H1 (cell line): ENCODE results near the gene ELOVL1. TPM values are rescaled to one million over a fixed set of nuclear protein-coding genes. Genes with fewer than 3 reads are reported as not detected.

ENCODE experiments used
- BCL11A ChIP-seq, 2 experiments: IDR thresholded peaks; one replicate each; pipeline ENCODE4 v1.6.1; 2011; ENCODE audit warnings: low read depth in 2 of 2, low read length in 2 of 2, mild to moderate bottlenecking in 2 of 2
- BRCA1 ChIP-seq: IDR thresholded peaks from 2 replicates; pipeline ENCODE4 v1.6.1; 2012; ENCODE audit warnings: low read depth, low read length, improper control_type of control experiment
- CBX5 ChIP-seq: fragments of 300-800, 300-1000 bp; sonication (generic); IDR thresholded peaks from 2 replicates; pipeline ENCODE4 v1.7.1; 2016; ENCODE audit warnings: antibody characterized with exemption, low read length, low read depth
- CBX8 ChIP-seq: fragments of 300-800, 300-1000 bp; sonication (generic); IDR thresholded peaks from 2 replicates; pipeline ENCODE4 v1.7.1; 2016; ENCODE audit warnings: low read depth, low read length, borderline replicate concordance
- CEBPB ChIP-seq: IDR thresholded peaks from 2 replicates; pipeline ENCODE4 v1.6.1; 2012; ENCODE audit warnings: low read depth, low read length
- CTBP2 ChIP-seq: IDR thresholded peaks from 2 replicates; pipeline ENCODE4 v1.7.0; 2011; ENCODE audit warnings: borderline replicate concordance, mild to moderate bottlenecking, moderate library complexity, mixed read lengths, low read length; ENCODE audit not compliant: insufficient read depth, insufficient read length
- E2F6 ChIP-seq: IDR thresholded peaks from 2 replicates; pipeline ENCODE4 v1.6.1; 2012; ENCODE audit warnings: inconsistent platforms
- HDAC2 ChIP-seq, 2 experiments: fragments of 300-600 bp in 1 of 2; sonication (generic) in 1 of 2; IDR thresholded peaks; 2 replicates each; pipeline ENCODE4 v1.6.1; 2011 to 2012; ENCODE audit warnings: low read depth in 2 of 2, low read length in 2 of 2, mild to moderate bottlenecking in 2 of 2, moderate library complexity in 2 of 2, borderline replicate concordance in 1 of 2, inconsistent platforms in 1 of 2
- JUN ChIP-seq: IDR thresholded peaks from 2 replicates; pipeline ENCODE4 v1.6.1; 2011; ENCODE audit warnings: low read depth, mild to moderate bottlenecking, improper control_type of control experiment, low read length
- KDM1A ChIP-seq: fragments of 200-600, 300-600 bp; sonication (generic); IDR thresholded peaks from 2 replicates; pipeline ENCODE4 v1.7.1; 2016; ENCODE audit warnings: mild to moderate bottlenecking, low read length, borderline replicate concordance
- KDM4A ChIP-seq: IDR thresholded peaks from one replicate; pipeline ENCODE4 v1.7.1; 2012; ENCODE audit warnings: low read depth, mild to moderate bottlenecking, moderate library complexity, low read length, inconsistent platforms; ENCODE audit not compliant: severe bottlenecking
- KDM5A ChIP-seq: fragments of 200-600 bp; IDR thresholded peaks from 2 replicates; pipeline ENCODE4 v1.7.1; 2012; ENCODE audit warnings: mild to moderate bottlenecking, low read length, inconsistent platforms, mixed read lengths
- NANOG ChIP-seq: IDR thresholded peaks from 2 replicates; pipeline ENCODE4 v1.6.1; 2011; ENCODE audit warnings: low read length, low read depth, mild to moderate bottlenecking, inconsistent platforms; ENCODE audit not compliant: insufficient read depth, poor library complexity, severe bottlenecking
- POU5F1 ChIP-seq: IDR thresholded peaks from 2 replicates; pipeline ENCODE4 v1.6.1; 2011; ENCODE audit warnings: low read depth, mild to moderate bottlenecking, low read length, moderate library complexity
- RBBP5 ChIP-seq: IDR thresholded peaks from 2 replicates; pipeline ENCODE4 v1.7.1; 2012; ENCODE audit warnings: low read depth, mild to moderate bottlenecking, inconsistent platforms, low read length, moderate library complexity, borderline replicate concordance
- RNF2 ChIP-seq: fragments of 200-900, 300-1000 bp; sonication (generic); IDR thresholded peaks from 2 replicates; pipeline ENCODE4 v1.7.1; 2016; ENCODE audit warnings: borderline replicate concordance, low read depth, mild to moderate bottlenecking, antibody characterized with exemption, low read length; ENCODE audit not compliant: poor library complexity, severe bottlenecking; ENCODE audit errors: missing control alignments
- SAP30 ChIP-seq: fragments of 300-600 bp; sonication (generic); IDR thresholded peaks from 2 replicates; pipeline ENCODE4 v1.7.1; 2012; ENCODE audit warnings: low read length, moderate library complexity, mild to moderate bottlenecking, inconsistent platforms; ENCODE audit not compliant: insufficient read depth, insufficient replicate concordance
- SIRT6 ChIP-seq: IDR thresholded peaks from one replicate; pipeline ENCODE4 v1.7.1; 2012; ENCODE audit warnings: low read length, inconsistent platforms
- SUZ12 ChIP-seq: fragments of 200-600 bp; sonication (generic); IDR thresholded peaks from 2 replicates; pipeline ENCODE4 v1.6.1; 2012; ENCODE audit warnings: mild to moderate bottlenecking, inconsistent platforms, low read length, moderate library complexity, mixed read lengths
- TBP ChIP-seq: IDR thresholded peaks from 2 replicates; pipeline ENCODE4 v1.6.1; 2011; ENCODE audit warnings: low read depth, low read length, improper control_type of control experiment
- YY1 ChIP-seq: IDR thresholded peaks from 2 replicates; pipeline ENCODE4 v1.6.1; 2011; ENCODE audit warnings: low read depth, mild to moderate bottlenecking, low read length
- polyA plus RNA-seq, 7 experiments: library from polyadenylated mRNA; depleted of rRNA in 3 of 7; stranded (reverse) in 5 of 7; unstranded in 2 of 7; fragments of >200 nt in 5 of 7; fragments of 200-250 nt in 2 of 7; gene quantifications; 1 replicate in 5 of 7; 2 replicates in 1 of 7; 4 replicates in 1 of 7; pipeline versions ENCODE4 v1.2.1 to v1.2.3, GENCODE V29; 2011 to 2013; ENCODE audit warnings: missing spikeins in 2 of 7, mixed read lengths in 2 of 7
- total RNA-seq: library from RNA; stranded (reverse); fragmentation: NEBNext Ultra II Directional; extraction: Animal tissue kit (Norgen Biotek cat#: 25700); gene quantifications from 2 replicates; pipeline ENCODE4 v1.2.1, GENCODE V29; 2021

Gene ELOVL1
- total and polyA plus RNA-seq, 2 of the 8 experiments (the other 6 are each of a cell fraction or from before 2014, with no cell fraction given): 28.5 to 68.1 TPM

GRCh38 chr1:43389326-43390313 lies 21.8 kb upstream of the ELOVL1 start, which contains the start of the genes MED8 and SZT2 (continued):
- TF ChIP-seq JUN (no peak), RBBP5 (no peak; the same call in 1 of the 2 replicates), TBP (no peak; the same call in 1 of the 2 replicates), NANOG (no peak), E2F6 (no peak), KDM4A (peak; percentile 84), RNF2 (no peak), BRCA1 (no peak), SUZ12 (no peak), YY1 (no peak), HDAC2 (IDR thresholded peaks at IDR 0.05; ENCODE audit: borderline replicate concordance in 1 of 2, low read depth in 2 of 2, low read length in 2 of 2) (no peak), KDM5A (no peak), SAP30 (peak; percentile 98), POU5F1 (no peak), KDM1A (no peak), CEBPB (no peak), SIRT6 (no peak), CBX8 (no peak), CTBP2 (no peak), BCL11A (IDR thresholded peaks at IDR 0.05; ENCODE audit: low read depth in 2 of 2, low read length in 2 of 2) (no peak), CBX5 (no peak)
